GM18508 (cell line): ENCODE results near the gene ATMIN.

Experiments used
- ATAC-seq: cut with Tn5 transposase; IDR thresholded peaks from one replicate; pipeline ENCODE4 v1.9.1; 2021; ENCODE audit warnings: moderate number of reproducible peaks; ENCODE audit not compliant: insufficient read depth, unreplicated experiment

The ATMIN gene

DNA sequence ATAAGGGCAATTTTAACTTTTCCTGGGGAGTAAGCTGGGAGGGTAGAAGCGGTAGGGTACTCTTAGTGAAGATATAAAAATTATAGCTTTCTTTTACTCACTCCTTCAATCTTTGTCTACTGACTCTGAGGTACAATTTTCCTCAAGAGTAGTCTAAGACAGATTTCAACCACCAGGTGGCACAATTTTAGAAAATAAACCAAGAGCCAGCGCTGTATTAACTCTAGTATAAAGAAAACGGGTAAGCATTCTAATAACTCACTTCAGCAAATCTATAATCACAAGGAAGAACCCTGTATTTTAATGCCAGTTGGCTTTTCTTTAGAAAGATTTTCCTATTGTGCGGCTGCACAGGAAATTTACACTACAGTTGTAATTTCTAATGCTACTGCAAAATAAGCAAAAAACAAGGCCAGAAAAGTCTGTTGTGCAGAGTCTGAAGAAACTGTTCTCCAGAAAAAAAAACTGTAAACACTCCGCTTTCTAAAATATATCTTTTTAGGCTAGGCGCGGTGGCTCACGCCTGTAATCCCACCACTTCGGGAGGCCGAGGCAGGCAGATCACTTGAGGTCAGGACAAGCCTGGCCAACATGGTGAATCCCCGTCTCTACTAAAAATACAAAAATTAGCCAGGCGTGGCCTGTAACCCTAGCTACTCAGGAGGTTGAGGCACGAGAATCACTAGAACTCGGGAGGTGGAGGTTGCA is 30.8 kb upstream of the ATMIN start:
- ATAC-seq = no peak

DNA sequence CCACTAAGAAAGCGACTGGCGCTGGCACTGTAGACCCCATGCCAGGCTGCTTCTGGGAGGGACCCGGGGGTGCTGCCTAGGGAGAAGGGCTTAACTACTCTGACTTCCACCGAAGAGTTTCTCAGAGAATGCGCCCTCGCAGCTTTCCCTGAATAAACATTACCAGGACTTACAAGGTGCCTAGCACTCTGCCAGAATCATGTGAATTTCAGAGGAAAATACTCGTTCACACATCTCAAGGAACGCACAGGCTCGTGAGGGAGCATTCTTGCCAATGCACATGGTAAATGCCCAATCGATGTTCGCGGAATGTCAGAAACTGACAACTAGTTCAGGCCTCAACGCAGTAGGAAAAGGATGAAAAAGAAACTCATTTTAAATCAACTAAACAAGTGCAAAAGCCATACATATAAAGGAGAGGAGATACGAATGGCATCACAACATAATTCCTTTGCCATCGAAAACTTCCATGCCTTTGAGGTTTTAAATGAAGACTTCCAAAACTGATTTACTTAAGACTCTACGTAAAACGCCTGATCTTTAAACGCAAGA is 30.0 kb upstream of the ATMIN start:
- no peak for ATAC-seq

DNA sequence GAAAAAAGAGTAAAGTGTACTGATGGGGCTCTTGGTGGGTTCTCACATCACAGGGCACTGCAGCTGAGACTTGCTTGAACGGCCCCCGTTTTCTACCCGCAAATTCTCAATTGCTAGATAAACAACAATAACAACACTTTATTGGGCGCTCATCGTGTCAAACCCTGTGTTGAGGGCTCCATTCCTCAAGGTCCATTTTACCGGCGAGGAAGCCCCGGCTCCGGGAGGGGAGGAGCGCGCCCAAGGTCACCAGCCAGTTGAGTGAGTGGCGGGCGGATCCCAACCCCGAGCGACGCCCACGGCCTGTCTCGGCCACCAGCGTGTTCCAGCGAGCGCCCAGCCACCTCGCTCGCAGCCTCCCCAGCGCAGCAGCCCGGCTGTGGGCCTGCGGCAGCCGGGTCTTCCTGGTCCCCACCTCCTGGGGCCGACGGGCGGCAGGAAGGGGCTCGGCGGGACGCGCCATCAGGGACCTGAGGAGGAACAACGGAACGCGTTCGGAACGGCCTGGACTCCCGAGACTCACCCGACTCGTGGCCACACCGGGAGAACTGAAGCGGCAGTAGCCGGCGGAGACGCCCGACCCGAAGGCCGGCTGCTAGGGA is 29.3 kb upstream of the ATMIN start:
- peak; percentile 12 for ATAC-seq

DNA sequence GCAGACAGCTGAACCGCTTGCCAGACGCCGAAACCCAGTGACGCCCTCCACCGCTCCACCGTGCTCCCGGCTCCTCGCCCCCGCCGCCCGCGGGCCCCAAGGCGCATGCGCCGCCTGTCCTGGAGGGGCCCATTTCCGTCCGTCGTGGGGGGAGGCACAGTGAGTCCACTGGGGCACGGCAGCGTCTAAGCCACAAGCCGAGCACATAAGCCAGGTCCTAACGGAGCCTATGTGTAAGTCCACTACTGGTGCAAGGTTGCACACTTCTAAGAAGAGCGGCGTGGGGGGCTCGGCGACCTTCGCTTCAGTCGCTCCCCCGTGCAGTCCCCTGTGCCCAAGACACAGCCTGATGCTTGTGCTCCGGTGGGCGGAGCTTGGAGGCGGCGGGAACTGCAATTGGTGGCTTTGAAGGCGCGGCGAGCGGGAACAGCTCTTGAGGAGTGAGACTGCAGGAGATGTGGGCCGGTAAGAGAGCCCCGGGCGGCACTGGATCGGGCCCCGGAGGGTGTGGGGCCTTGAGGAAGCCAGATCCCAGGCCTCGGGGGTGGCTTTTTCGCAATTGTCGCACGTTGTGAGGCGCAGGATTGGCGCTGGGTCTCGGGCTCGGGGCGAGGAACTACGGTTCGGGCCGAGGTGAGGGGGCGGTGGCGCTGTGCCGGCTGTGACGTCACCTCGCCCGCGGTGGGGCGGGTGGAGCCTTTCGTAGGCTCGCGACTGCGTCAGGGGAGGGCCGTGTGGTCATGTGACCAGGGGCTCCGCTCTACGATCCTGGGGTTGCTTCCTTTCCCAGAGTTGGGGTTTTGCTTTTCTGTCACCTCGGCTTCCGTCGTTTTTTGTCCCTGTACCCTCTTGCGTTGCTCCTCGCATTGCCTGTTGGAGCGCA is 28.6 kb upstream of the ATMIN start, which contains the start of the genes CENPN and CMC2:
Gene CENPN (plus strand): TSS at position 402 of the 883 bp plus-strand sequence. CDS start 4,726 bp downstream, outside the sequence.
Gene CMC2 (minus strand): TSS at position 73 of the 883 bp plus-strand sequence. CDS start 9,491 bp downstream, outside the sequence.
- peak; percentile 80 for ATAC-seq

DNA sequence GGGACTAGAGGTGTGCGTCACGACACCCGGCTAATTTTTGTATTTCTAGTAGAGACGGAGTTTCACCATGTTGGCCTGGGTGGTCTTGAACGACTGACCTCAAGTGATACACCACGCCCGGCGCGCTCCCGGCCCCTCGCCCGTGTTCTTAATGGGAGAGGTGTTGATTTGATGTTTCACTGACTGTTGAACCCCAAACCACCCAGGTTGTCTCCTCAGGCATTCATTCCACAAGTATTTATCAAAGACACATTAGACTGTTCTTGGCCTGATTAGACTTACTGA is 27.2 kb upstream of the ATMIN start:
- ATAC-seq = no peak

DNA sequence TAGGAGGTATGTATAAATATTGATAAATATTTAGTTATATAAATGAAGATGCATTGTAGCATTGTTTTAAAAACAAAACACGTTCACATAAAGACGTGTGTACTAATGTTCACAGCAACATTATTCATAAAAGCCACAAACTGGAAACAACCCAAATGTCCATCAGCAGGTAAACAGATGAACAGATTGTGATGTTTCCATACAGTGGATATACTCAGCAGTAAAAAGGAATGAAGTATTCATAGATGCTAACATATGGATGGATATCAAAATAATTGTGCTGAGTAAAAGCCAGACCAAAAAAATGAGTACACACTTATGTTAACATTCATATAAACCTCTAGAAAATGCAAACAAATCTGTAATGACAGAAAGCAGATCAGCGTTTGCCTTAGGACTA is 22.7 kb upstream of the ATMIN start:
- no peak for ATAC-seq

DNA sequence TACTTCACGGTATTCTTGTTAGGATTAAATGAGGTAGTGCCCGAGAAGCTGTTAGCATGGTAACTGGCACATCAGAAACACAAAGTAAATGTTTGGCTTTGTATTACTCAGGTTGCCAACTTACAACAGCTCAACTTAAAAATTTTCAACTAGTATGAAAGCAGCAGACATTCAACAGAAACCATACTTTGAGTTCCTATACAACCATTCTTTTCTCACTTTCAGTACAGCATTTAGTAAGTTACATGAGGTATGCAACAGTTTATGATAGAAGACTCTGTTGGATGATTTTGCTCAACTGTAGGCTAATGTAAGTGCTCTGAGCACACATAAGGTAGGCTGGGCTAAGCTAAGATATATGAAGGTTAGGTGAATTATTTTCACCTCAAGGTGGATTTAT is 21.0 kb upstream of the ATMIN start:
- no peak for ATAC-seq

DNA sequence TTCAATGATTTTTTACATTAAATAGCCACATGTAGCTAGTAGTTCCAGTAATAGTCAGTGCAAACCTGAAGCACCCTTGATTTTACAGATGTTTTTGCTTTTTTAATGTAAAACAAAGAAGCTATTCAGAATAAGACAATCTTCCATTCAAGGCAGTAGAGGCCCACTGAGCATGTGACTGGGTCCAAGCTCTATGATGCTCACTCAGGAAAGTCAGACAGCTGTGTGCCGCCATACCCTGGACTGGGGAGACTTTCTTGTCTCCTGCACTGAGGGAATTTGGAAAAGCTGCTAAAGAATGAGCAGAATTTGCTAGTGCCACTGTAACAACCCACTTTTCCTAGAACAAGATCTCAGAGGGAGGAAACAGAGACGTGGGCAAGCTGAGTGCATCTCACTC is 17.1 kb upstream of the ATMIN start:
- ATAC-seq = no peak

DNA sequence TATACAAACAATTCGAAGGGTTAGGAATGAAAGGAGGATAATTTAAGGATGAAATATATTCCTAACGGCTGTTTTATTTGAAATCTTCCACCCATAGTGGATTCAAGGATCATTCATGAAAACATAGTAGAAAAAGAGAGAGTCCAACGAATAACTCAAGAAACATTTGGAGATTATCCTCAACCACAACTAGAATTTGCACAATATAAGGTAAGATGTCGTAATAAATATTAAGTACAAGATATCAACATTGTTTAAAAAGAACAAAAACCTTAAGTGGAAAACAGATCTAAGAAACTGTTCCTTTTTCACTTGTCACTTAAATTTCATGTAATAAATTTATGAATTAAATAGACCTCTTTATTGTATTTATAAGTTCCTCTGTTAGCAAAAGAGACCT is 9.2 kb upstream of the ATMIN start:
- no peak for ATAC-seq

DNA sequence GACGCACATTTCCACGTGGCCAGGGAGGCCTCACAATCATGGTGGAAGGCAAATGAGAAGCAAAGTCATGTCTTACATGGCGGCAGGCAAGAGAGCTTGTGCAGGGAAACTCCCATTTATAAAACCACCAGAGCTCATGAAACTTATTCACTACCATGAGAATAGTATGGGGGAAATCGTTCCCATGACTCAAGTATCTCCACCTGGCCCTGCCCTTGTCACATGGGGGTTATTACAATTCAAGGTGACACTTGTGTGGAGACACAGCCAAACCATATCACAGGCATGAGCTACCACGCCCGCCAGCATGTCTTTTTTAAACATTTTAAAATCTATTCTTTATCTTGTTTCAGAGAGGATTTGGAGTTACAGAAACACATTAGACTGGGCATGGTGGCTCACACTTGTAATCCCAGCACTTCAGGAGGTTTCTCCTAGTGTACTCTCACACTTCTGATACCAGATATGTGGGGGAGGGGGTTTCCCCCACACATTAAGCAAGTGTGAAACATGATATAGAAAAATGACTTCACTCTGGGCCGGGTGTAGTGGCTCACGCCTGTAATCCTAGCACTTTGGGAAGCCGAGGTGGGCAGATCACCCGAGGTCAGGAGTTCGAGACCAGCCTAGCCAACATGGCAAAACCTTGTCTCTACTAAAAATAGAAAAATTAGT is 5.6 kb upstream of the ATMIN start:
- no peak for ATAC-seq

DNA sequence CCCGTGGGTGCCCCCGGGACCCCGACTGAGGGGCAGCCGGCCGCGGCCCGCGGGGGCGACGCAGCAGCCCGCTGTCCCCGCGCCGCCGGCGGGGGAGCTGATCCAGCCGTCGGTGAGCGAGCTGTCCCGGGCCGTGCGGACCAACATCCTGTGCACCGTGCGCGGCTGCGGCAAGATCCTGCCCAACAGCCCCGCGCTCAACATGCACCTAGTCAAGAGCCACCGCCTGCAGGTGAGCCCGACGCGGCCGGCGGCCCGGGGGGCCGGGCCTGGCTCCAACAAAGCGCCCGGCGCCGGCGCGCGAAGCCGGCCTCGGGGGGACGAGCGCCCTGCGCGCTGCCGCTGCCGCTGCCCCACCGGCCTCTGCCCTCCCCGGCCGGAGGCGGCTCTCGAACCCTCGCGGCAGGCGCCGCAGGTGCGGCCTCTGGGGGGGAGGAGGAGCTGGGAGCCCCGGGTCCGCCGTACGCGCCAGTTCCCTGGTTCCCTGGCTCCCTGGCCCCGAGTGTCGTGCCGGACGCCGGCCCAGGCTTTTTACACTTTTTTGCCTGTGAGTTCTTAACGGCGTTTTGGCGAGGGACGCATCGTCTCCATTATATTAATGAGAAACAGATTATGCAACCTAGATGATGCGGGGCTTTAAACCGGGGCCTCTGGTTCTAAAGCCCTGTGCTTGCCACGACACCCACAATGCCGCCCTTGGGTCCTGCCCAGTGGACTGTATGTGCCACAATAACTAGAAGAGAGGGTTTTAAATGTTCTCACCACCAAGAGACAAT is 521 bp downstream of the ATMIN start:
- no peak for ATAC-seq

DNA sequence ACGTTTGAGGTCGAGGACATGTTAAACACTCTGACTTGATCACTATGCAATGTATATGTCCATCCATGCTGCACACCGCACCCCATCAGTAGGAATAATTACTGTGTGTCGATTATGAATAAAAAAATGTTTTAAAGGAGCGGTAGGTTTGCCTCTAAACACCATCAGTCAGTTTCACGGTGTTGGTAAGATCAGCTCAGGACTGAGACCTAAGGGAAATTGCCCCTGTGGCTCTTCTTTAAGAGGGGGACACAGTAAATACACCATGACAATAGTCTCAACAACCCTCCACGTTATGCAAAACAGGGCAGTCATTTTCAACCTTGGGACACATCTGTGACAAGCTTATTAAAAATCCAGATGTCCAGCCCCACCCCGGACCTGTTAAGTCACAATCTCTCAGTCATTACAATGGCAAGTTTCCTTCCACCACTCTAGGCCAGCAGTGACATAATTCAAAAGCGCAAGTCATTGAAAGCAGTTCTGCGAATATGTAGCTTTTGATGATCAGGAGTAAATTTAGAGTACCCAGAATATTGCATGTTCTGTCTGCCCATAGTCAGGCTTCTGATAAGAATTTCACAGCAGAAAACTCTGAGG is 1.2 kb downstream of the ATMIN start:
- no peak for ATAC-seq

DNA sequence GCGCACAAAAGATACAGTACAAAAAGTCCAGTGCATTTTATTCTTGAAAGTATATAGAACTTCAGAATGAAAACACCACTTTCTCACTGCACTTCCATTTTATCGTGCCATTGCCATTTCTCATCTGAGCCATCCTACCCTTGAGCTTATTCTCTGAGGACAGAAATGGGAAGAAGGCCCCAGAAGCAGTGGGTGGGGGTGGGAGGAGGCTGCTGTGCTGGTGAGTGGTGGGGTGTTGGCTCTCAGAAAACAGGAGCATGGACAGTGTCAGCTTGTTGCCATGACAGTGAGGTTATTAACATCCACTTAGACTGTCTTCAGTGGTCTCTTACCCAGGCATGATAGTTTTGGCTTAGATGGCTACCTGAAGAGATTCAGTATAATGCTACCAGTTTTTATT is 4.5 kb downstream of the ATMIN start:
- ATAC-seq = no peak

DNA sequence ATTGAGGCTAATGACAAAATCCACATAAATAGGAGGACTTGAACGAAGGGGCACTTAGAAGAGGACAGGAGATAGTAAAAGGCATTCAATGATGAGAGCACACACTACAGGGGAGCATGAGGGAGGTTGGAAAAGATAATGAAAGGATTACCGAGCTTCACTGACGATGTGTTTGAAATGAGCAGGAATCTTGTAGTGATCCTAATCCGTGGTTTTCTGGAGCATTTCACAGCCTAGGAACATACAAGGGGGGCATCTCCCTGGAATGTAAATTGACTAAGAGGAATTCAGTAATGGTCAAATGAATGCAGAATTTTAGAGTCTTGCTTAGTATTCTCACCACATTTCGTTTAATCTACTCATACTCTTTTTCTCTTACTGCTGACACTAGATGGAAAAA is 5.2 kb downstream of the ATMIN start:
- no peak for ATAC-seq

DNA sequence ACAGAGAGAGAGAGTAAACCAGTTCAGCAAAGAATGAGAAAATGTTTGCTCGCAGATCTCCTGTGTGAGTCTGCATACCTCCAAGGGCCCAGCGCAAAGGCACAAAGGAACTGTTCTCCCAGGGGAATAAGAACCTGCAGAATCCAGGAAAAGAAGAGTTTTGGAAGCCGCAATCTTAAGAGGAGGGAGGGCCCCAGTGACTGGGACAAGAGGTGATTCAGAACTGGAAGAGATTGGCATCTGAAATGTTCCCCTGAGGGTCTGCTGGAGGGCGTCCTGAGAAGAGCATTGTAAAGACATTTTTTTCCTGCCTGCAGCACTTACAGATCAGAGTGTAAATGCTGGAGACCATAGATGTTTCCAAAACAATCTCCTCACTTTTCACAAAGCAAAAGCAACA is 6.1 kb downstream of the ATMIN start:
- no peak for ATAC-seq

DNA sequence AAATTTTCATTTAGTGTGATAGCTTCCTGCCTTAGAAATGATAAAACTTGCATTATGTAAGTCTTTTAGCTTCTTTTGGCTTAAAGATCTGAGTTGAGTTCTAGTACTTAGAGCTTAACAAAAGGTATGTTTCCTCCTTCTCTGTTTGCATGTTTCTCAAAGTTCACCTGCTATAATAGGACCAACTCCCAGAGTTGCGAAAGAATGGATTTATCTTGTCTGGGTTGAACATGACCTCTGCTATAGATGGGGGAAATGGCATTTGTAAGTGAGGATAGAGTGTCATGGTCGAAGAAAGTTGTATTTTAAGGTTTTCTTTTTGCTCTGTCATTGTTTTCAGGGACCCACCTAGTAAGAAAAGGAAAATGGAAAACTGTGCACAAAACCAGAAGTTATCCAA is 7.2 kb downstream of the ATMIN start:
- ATAC-seq = no peak

DNA sequence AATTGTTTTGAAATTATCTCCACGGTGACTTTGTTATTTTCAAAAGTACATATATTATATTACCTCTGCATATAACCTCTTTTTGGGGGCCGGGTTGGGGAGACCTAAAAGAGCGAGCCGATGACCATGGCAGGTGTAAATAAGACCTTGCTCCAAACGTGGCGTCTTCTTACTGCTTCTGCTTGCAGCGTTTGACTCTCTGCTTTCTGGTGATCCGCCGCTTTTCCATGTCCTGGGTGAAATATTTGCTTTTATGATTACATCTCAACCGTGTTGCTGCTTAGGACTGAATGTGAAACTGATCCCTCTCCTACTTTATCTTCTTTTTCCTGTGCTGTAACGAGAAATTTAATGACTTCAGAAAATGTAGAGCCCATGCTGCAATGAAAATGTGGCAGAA is 18.1 kb downstream of the ATMIN start:
- no peak for ATAC-seq

DNA sequence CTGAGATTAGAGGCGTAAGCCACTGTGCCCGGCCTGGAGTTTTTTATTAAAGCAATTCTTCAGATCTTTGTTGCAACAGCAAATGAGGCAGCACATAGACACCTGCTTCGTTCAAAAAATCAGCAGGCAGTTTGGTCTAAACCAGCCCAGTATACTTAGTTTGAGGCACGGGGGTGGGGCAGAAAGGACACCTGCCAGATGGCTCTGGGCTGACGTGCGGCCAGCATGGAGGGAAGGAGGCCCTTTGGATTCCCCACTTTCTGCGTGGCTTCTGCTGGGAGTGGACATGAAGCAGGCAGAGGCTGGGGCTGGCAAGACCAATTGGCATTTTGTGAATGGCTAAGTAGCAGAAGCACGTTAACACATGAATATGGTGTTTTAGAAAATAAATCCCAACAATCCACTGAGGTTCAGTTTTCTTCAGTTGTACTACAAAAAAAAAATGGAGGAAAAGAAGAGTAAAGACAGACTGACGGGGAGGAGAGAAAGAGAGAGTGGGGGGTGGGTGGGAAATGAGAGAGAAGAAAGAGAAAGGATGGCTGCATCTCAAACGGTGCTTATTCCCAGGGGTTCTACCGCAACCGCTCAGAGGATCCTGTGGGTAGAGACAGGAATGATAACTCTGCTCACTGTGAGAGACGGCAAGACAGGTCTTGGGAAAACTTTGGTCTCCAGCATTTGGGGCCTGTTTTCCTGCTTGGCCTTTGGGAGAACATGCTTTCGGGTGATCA is 25.1 kb downstream of the ATMIN start:
- no peak for ATAC-seq

DNA sequence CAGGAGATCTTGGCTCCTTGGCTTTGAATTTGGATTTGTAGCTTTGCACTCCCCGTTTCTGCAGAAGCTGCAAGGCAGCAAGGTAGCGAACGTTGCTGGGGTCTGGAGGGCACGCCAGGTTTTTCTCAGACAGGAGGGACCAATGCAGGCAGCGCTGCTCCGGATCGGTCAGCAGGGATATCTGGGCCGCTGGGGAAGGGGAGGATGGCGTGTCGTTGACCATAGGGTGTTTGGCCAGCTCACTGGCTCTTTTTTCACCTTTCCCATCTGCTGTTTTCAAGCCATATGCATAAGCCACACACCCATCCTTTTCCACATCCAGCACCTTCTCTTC is 25.6 kb downstream of the ATMIN start:
- ATAC-seq = no peak
